Coronary artery (tissue), 2 donors: ENCODE data around the gene XPNPEP1.

Source experiments
- DNase-seq: peaks from one replicate; pipeline ENCODE4 v3.0.0-alpha.2; 2017; ENCODE audit warnings: low spot score
- H3K27ac ChIP-seq, 2 donors: fragments of 200-600 bp; sonication (generic); one replicate each; pipeline ENCODE4 v1.5.1; 2016 to 2019
- H3K4me3 ChIP-seq: fragments of 200-600 bp; sonication (generic); 2 replicates; pipeline ENCODE4 v1.5.1; 2016; ENCODE audit warnings: mild to moderate bottlenecking, moderate library complexity
- TF ChIP-seq, protein P1 (sequence below): fragments of 200-600 bp; sonication (generic); IDR thresholded peaks from one replicate; pipeline ENCODE4 v1.5.1; 2019; ENCODE audit warnings: antibody characterized with exemption

The XPNPEP1 gene

GRCh38 chr10:109866168-109866994 is 56.9 kb downstream of the XPNPEP1 start:
- Histone ChIP-seq H3K4me3 (no peak overlapping the region), H3K27ac (no peak overlapping the region)
- no peak for DNase-seq
- TF ChIP-seq, protein P1, sequence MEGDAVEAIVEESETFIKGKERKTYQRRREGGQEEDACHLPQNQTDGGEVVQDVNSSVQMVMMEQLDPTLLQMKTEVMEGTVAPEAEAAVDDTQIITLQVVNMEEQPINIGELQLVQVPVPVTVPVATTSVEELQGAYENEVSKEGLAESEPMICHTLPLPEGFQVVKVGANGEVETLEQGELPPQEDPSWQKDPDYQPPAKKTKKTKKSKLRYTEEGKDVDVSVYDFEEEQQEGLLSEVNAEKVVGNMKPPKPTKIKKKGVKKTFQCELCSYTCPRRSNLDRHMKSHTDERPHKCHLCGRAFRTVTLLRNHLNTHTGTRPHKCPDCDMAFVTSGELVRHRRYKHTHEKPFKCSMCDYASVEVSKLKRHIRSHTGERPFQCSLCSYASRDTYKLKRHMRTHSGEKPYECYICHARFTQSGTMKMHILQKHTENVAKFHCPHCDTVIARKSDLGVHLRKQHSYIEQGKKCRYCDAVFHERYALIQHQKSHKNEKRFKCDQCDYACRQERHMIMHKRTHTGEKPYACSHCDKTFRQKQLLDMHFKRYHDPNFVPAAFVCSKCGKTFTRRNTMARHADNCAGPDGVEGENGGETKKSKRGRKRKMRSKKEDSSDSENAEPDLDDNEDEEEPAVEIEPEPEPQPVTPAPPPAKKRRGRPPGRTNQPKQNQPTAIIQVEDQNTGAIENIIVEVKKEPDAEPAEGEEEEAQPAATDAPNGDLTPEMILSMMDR: no peak

- TF ChIP-seq, protein P1: no peak
Observed at GRCh38 chr10:109863775-109864174, 59.5 kb downstream of the XPNPEP1 start.

DNA sequence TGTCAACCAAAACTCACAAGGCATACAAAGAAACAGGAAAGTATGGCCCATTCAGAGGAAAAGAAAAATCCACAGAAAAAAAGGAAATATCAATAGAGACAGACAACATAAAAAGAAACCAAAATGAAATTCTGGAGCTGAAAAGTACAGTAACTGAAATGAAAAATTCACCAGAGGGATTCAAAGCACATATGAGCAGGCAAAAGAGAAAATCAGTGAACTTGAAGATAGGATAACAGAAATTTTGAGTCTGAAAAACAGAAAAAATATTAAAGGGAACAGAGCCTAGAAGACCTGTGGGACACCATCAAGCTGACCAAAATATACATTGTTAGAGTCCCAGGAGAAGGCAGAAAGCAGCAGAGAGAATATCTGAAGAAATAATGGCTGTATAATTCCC is 60.6 kb downstream of the XPNPEP1 start:
- no peak for DNase-seq
- Histone ChIP-seq H3K27ac (no peak overlapping the region), H3K4me3 (no peak overlapping the region)
- TF ChIP-seq, protein P1: no peak

More at GRCh38 chr10:109863775-109864174, 59.5 kb downstream of the XPNPEP1 start:
- no peak overlapping the region for H3K27ac ChIP-seq
- no peak for DNase-seq
- no peak overlapping the region for H3K4me3 ChIP-seq

- DNase-seq: no peak
- H3K27ac ChIP-seq: no peak overlapping the region
- no peak overlapping the region for H3K4me3 ChIP-seq
- TF ChIP-seq, protein P1: no peak
Observed at GRCh38 chr10:109862041-109862440, 61.3 kb downstream of the XPNPEP1 start.

DNA sequence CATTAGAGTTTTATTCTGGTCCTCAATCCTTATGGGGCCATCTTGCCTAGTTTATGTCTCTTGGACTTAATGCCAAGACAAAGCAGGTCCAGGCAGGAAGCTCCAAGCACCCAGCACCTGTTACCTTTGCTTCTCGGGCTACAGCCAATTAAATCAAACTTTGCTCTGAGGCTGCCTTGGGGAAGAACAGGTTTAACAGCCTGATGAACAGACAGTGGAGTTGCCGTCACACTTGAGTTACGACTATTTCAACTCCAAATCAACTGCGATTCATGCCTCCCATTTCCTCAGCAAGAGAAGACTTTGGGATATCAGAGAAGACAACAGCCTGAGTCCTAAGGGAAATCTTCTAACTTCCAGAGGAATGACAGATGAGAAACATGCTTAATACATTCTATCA is 62.2 kb downstream of the XPNPEP1 start:
- H3K4me3 ChIP-seq: no peak overlapping the region
- no peak overlapping the region for H3K27ac ChIP-seq
- DNase-seq: no peak
- TF ChIP-seq, protein P1: no peak

GRCh38 chr10:109859221-109859620 is 64.1 kb downstream of the XPNPEP1 start:
- H3K27ac ChIP-seq: no peak overlapping the region
- DNase-seq: no peak
- TF ChIP-seq, protein P1: no peak
- no peak overlapping the region for H3K4me3 ChIP-seq

GRCh38 chr10:109855746-109856145 is 67.6 kb downstream of the XPNPEP1 start:
- TF ChIP-seq, protein P1: no peak
- Histone ChIP-seq H3K27ac (no peak overlapping the region), H3K4me3 (no peak overlapping the region)
- DNase-seq: no peak
